ENCODE results near the gene NMNAT3. TPM values are rescaled to one million over a fixed set of nuclear protein-coding genes. Genes with fewer than 3 reads are reported as not detected.

The NMNAT3 gene
- 1.5 TPM for total RNA-seq

DNA sequence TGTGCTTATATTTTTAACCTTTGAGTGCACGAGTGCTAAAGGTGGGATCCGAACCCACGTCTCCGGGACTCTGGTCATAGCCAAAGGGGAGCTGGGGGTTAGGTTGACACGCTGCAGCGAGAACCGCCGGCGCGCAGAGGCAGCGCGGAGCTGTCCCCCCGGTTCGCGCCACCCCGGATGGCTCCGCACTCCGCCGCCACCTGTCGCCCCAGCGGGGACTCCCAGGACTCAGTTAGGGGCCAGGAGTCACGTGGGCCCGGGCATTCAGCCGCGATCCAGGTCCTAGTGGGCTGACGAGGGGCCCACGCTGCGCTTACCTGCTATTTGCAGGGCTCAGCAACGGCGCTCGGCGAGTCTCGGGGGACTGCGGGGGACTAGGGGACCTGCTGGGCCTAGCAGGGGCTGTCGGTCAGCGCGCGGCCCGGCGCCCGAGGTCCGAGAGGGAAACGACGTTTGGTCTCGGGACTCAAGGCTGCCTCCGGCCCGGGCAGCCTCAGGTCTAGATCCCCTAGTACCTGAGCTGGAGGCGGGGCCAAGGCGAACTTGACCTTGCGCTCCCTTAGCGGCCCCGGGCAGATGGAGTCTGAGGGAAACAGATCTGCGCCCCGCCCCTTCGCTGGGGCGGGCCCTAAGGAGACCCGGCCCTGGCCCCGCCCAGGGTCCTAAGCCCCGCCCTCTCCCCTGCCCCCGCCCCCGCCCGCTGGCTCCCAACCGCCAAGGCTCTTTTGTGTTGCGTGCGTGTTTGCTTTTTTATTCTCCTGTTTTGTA is at the start of gene NMNAT3:
NMNAT3 (minus strand) TSS at position 585 of the 768 bp plus-strand sequence. CDS start 50,248 bp downstream, outside the sequence.
- H3K27me3 ChIP-seq (ENCODE audit: insufficient read depth, low read length): no peaks in the 10 kb centered on the region
- peak within 1 kb of the TSS; percentile 67 for H3K4me3 ChIP-seq (ENCODE audit: low read length)
- H3K9me3 ChIP-seq (ENCODE audit: low read depth, low read length): no peaks in the 10 kb centered on the region
- peaks cover 19% of the 10 kb centered on the region for H3K4me1 ChIP-seq (ENCODE audit: insufficient read depth, low read length)

DNA sequence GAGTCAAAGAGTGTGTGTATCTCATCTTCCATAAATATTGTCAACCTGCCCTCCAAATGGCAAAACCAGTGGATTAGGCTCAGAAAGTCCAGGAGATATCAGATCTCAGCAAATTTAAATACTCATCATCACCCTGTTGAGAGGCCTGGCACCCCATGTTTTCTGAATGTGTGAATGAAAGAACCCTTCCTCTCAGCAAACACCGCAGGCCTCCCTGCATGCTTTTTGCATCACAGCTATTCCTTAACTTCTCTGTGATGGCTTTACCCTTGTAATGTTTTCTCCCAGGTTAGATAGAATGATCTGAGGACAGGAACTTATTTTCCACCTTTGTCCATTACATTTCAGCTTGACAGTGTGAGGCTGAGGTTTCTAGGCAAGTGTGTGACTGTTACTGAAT is 43.6 kb upstream of the NMNAT3 start:
- Histone ChIP-seq H3K4me3 (ENCODE audit: low read length) (no peak overlapping the region), H3K27me3 (ENCODE audit: insufficient read depth, low read length) (no peaks in the 10 kb centered on the region), H3K4me1 (ENCODE audit: insufficient read depth, low read length) (no peaks in the 10 kb centered on the region), H3K9me3 (ENCODE audit: low read depth, low read length) (no peaks in the 10 kb centered on the region)

DNA sequence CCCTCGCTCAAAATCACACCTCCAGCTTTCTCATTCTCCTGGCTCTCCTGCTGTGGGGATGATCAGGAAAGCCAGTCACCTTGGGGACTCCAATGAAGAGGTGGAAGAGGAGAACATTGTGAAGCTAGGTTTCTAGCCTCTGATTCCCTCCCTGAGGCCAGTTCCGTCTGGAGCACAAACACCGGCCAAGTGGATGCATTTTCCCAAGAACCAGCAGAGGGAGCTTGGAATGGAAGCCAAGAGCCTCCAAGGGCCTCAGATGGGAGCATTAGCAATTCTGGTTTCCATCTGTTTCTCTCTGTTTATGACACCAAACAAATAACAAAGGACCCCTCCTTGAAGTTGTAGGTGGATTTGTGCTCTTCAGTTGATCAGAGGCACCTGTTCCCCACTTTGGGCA is 40.6 kb upstream of the NMNAT3 start:
- H3K27me3 ChIP-seq (ENCODE audit: insufficient read depth, low read length): no peaks in the 10 kb centered on the region
- peaks cover 10% of the 10 kb centered on the region for H3K4me1 ChIP-seq (ENCODE audit: insufficient read depth, low read length)
- no peaks in the 10 kb centered on the region for H3K9me3 ChIP-seq (ENCODE audit: low read depth, low read length)
- no peak overlapping the region for H3K4me3 ChIP-seq (ENCODE audit: low read length)

DNA sequence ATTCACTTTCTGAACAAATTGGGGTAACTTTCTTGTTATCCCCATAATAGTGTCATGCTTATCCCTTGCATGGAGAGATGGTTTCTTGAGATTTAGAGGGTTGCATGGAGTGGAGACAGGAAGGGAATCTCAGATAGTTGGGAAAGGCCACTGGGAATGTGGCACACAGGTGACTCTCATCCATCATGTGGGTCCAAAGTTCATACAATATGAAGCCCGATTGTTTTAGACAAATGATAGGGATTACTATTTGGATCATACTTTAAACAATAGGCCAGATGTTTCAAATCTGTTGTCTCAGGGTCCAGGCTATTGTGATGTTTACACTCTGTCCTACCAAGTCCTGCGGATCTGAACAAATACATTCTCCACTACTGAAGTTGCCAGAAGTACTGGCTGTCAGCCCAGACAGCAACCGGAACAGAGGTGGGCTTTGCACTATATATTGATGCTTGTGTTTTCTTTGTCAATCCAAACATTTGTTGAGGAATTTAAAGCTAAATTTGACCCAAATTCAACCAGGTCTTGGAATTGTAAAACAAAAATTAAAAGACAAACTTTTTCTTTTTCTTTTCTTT is 39.2 kb upstream of the NMNAT3 start:
- H3K9me3 ChIP-seq (ENCODE audit: low read depth, low read length): no peaks in the 10 kb centered on the region
- H3K27me3 ChIP-seq (ENCODE audit: insufficient read depth, low read length): no peaks in the 10 kb centered on the region
- no peak overlapping the region for H3K4me3 ChIP-seq (ENCODE audit: low read length)
- peaks cover 10% of the 10 kb centered on the region for H3K4me1 ChIP-seq (ENCODE audit: insufficient read depth, low read length)

DNA sequence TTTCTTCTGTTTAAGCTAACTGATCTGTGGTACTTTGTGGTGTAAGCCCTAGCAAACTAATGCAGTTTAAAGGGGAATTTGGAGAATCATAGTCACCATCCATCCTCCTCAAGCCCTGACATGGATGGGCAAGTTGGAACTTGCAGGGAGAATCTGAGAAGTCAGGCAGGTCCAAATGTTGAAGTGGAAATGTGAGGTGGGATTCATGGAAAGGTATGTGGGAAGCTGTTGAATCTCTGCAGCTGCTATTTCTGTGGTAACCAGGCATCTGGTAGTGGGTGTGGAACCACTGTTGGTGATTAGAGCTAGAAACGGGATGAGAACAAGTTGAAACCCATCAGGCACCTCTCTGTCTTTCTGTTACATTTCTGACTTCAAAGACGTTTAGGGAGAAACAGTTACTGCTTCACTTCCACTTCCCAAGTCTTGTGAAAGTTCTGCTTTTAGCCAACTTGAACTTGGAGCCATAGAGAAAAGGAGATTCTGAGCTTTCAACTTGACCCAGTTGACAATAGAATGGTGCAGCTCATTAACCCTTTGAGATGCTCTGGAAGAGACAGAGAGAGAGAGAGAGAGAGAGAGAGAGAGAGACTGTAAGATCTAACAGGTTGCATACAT is 38.1 kb upstream of the NMNAT3 start:
- Histone ChIP-seq H3K4me3 (ENCODE audit: low read length) (no peak overlapping the region), H3K4me1 (ENCODE audit: insufficient read depth, low read length) (peaks cover 10% of the 10 kb centered on the region), H3K27me3 (ENCODE audit: insufficient read depth, low read length) (no peaks in the 10 kb centered on the region), H3K9me3 (ENCODE audit: low read depth, low read length) (no peaks in the 10 kb centered on the region)

DNA sequence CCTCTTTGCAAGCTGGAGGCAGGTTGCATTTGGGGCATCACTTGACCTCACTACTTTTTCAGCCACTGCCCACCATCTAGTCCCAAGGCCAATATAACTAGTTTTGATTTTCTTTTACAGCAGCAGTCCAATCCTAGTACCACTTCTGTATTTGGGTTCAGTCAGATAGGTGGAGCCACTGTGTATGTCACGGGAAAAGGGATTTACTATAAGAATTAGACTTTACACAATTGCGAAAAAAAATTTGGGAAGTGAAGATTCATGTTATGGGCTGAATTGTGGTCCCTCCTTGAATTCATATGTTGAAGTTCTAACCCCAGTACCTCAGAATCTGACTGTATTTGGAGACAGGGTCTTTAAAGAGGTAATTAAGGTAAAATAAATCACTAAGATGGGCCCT is 37.4 kb upstream of the NMNAT3 start:
- Histone ChIP-seq H3K4me3 (ENCODE audit: low read length) (no peak overlapping the region), H3K27me3 (ENCODE audit: insufficient read depth, low read length) (no peaks in the 10 kb centered on the region), H3K4me1 (ENCODE audit: insufficient read depth, low read length) (peaks cover 10% of the 10 kb centered on the region), H3K9me3 (ENCODE audit: low read depth, low read length) (no peaks in the 10 kb centered on the region)

DNA sequence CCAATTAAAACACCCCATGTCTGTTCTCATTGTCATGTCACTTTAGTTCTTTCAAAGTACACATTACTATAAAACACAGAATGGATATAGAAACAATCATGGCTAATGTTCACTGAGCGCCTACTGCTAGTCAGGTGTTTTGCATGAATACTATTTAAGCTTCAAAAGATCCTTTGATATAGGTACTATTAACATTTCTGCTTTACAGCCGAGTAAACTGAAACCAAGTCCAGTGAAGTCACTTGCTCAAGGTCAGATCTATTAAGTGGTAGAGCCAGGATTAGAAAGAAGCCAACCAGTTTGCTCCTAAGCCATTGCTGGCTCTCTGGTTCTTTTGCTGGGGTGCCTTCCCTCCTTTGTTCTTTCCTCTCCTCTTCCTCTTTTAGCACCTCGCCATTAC is 32.4 kb upstream of the NMNAT3 start:
- Histone ChIP-seq H3K9me3 (ENCODE audit: low read depth, low read length) (no peaks in the 10 kb centered on the region), H3K27me3 (ENCODE audit: insufficient read depth, low read length) (no peaks in the 10 kb centered on the region), H3K4me3 (ENCODE audit: low read length) (no peak overlapping the region), H3K4me1 (ENCODE audit: insufficient read depth, low read length) (peaks cover under 1% of the 10 kb centered on the region)

DNA sequence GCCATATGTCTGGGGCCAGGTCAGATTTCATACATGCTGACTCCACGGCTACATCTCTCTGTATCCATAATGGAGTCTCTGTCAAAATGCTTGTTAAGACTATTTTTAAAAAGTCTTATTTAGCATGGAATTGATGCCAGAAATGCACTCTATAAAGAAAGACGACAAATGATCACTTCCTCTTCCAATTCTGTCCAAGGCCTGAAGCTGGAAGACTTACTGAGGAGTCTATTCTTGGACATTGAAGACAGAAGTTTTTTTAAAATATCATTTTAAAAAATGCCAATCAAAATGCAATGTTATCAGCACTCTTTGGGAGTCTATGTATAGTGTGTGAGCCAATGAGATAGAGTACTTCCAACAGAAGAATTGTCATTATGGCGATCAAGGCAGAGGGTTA is 27.9 kb upstream of the NMNAT3 start:
- Histone ChIP-seq H3K4me1 (ENCODE audit: insufficient read depth, low read length) (no peaks in the 10 kb centered on the region), H3K9me3 (ENCODE audit: low read depth, low read length) (no peaks in the 10 kb centered on the region), H3K4me3 (ENCODE audit: low read length) (no peak overlapping the region), H3K27me3 (ENCODE audit: insufficient read depth, low read length) (no peaks in the 10 kb centered on the region)

DNA sequence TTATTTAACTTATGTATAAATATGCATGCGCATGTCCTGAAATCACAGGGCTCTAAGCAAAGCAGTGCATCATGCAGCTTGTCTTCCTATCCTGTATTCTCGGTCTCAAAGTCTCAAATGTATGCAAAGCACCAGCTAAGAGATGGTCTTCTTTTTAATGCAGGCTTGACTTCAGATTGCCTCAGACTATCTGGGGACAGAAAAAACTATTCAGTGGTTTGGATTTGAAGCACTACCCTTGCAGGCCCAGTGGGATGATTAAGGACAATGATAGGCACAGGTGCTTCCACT is 18.5 kb upstream of the NMNAT3 start:
- Histone ChIP-seq H3K27me3 (ENCODE audit: insufficient read depth, low read length) (no peaks in the 10 kb centered on the region), H3K4me1 (ENCODE audit: insufficient read depth, low read length) (no peaks in the 10 kb centered on the region), H3K4me3 (ENCODE audit: low read length) (no peak overlapping the region), H3K9me3 (ENCODE audit: low read depth, low read length) (no peaks in the 10 kb centered on the region)

DNA sequence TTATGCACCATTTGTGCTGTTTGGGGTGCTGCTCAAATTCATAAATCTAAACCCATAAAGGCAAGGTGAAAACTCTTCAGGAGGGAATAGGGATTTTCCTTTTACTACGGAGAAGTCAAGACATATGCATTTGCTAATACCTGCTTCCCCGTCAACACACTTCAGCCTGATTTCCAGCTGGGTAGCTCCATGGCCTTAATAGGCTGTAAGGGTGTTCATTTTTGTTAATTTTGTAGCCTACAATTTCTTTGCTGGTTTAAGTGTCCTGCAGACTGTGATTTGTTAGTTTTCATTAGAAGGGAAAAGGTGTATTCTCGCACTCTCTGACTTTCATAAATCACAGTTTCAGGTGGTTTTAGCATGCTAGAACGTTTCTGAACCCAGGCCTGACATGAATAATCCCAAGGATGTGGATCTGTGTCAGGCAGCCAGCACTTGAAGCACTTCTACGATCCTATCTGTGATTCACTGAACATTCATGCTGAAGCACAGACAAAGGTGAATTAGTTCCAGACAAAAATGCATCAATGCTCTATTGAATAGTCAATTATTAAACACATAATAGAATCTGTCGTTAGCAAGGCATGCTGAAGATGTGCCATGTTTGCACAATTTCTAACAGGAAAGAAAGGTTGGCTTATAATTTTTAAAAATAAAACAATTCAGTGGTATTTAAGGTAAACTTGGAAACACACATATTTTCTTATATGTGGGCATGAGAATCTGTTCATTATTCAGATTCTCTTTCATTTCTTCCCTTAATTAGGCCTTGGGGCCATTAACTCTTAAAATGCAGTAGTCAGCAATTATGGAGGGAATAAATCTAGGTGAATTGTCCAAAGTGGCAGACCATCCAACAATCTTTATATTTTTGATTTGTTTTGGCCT is 17.9 kb upstream of the NMNAT3 start:
- no peak overlapping the region for H3K4me3 ChIP-seq (ENCODE audit: low read length)
- no peaks in the 10 kb centered on the region for H3K27me3 ChIP-seq (ENCODE audit: insufficient read depth, low read length)
- H3K9me3 ChIP-seq (ENCODE audit: low read depth, low read length): no peaks in the 10 kb centered on the region

DNA sequence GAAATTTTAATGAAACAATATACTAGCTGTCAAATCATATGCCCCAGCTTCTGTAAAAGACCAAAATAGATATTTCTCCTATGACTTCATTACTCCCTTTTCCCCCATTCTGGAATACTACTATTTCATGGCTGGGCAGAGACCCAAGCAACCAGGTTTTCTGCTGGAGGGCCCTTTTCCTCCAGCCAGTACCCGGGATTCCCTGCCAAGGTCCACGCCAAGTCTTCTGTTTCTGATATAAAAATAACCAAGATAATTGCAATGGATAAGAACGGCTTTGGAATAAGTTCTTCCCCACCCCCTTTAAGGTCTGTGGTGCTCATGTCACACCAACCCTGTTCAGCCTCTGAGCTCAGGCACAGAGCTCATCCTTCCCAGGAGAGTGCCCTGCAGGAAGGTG is 17.2 kb upstream of the NMNAT3 start:
- H3K4me3 ChIP-seq (ENCODE audit: low read length): no peak overlapping the region

More for the DNA sequence above, 17.9 kb upstream of the NMNAT3 start:
- no peaks in the 10 kb centered on the region for H3K4me1 ChIP-seq (ENCODE audit: insufficient read depth, low read length)

DNA sequence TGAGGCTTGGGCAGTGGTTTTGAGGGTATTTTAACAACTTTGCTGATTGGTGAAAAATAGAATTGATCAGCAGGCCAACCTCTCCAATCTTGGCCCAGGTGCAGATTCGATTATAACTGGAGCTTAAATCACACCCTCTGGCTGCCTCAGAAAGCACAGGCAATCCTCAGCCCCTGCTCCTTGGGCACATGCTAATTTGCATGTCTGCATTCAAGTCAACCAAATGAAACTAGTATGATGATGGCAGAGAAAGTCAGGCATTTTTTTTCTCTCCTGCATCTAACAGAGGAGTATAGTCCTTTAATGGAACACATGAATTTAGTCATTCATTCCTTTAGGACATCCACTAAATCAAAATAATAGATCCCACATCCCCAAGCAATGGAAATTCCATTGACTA is 16.8 kb upstream of the NMNAT3 start:
- Histone ChIP-seq H3K27me3 (ENCODE audit: insufficient read depth, low read length) (no peaks in the 10 kb centered on the region), H3K4me1 (ENCODE audit: insufficient read depth, low read length) (no peaks in the 10 kb centered on the region), H3K4me3 (ENCODE audit: low read length) (no peak overlapping the region), H3K9me3 (ENCODE audit: low read depth, low read length) (no peaks in the 10 kb centered on the region)

More for the DNA sequence above, 17.2 kb upstream of the NMNAT3 start:
- no peaks in the 10 kb centered on the region for H3K4me1 ChIP-seq (ENCODE audit: insufficient read depth, low read length)
- H3K9me3 ChIP-seq (ENCODE audit: low read depth, low read length): no peaks in the 10 kb centered on the region
- H3K27me3 ChIP-seq (ENCODE audit: insufficient read depth, low read length): no peaks in the 10 kb centered on the region

DNA sequence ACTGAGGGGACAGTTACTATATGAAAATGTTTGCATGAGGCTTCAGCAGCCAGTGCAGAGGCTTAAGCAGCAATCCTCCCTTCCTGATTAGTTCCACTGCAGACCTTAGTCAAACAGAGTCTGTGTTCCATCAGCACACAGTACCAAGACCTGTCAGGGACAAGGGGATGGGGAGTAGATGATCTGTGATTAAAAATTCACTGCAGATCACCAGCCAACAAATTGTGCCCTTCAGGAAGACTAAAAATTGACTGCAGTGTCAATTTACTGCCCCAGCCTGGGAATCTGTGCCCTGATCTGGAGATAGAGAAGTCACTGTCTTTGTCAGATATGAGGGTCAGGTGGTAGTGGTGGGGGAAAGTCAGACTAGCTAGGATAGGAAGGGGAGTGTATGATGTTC is 13.8 kb upstream of the NMNAT3 start:
- Histone ChIP-seq H3K27me3 (ENCODE audit: insufficient read depth, low read length) (no peaks in the 10 kb centered on the region), H3K9me3 (ENCODE audit: low read depth, low read length) (no peaks in the 10 kb centered on the region), H3K4me1 (ENCODE audit: insufficient read depth, low read length) (no peaks in the 10 kb centered on the region), H3K4me3 (ENCODE audit: low read length) (no peak overlapping the region)

DNA sequence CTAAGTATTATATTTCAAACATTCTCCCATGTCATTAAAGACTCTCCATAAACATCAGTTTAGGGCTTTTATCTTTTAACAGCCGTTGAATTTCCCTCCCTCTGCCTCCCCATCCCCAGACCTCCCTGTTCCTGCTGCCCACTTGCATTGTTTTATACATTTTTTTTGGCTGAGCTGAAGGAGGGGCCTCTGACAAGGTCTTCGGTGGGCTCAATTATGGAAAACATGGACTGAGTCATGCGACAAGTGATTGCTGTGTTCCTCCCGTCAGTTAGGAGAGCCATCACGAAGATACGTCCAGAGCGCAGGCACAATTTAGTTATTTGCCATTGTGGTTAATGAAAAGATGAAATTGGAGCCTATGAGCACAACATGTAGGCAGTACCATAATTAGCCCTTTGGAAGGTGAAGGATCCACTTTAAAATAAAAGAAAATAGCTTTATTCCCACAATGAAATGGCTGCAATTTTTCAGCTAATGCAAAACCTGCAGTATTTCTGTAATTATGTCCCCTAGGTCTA is 12.0 kb upstream of the NMNAT3 start:
- no peaks in the 10 kb centered on the region for H3K4me1 ChIP-seq (ENCODE audit: insufficient read depth, low read length)

DNA sequence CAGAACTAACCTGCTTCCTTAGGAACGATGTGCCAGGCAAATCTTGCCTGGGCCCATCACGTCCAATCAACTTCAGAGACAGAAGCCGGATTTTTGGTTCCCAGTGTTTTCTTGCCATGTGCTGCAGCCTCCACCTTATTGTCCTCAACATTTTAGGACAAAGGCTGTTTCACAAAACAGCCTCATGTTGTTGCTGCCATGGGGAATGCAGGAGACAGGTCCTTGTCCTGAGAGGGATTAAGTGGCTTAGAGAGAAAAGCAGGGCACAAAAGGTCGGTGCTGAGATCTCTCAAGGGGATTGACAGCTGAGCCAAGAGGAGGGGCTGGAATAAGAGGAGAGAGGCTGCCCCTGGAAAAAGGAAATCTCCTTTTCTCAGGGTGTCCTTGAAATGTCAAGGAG is 11.3 kb upstream of the NMNAT3 start:
- H3K27me3 ChIP-seq (ENCODE audit: insufficient read depth, low read length): no peaks in the 10 kb centered on the region
- no peaks in the 10 kb centered on the region for H3K4me1 ChIP-seq (ENCODE audit: insufficient read depth, low read length)
- H3K9me3 ChIP-seq (ENCODE audit: low read depth, low read length): no peaks in the 10 kb centered on the region
- no peak overlapping the region for H3K4me3 ChIP-seq (ENCODE audit: low read length)

More for the DNA sequence above, 12.0 kb upstream of the NMNAT3 start:
- Histone ChIP-seq H3K9me3 (ENCODE audit: low read depth, low read length) (no peaks in the 10 kb centered on the region), H3K4me3 (ENCODE audit: low read length) (no peak overlapping the region), H3K27me3 (ENCODE audit: insufficient read depth, low read length) (no peaks in the 10 kb centered on the region)

All from mononuclear cell (primary cell).